HG02885 (cell line): ENCODE measurements around the gene ERRFI1.

Experiments
- ATAC-seq: cut with Tn5 transposase; IDR thresholded peaks from one replicate; pipeline ENCODE4 v1.9.1; 2021; ENCODE audit warnings: mild to moderate bottlenecking; ENCODE audit not compliant: unreplicated experiment, poor library complexity

The ERRFI1 gene

GRCh38 chr1:8046391-8046790 is 20.3 kb upstream of the ERRFI1 start:
- no peak for ATAC-seq

DNA sequence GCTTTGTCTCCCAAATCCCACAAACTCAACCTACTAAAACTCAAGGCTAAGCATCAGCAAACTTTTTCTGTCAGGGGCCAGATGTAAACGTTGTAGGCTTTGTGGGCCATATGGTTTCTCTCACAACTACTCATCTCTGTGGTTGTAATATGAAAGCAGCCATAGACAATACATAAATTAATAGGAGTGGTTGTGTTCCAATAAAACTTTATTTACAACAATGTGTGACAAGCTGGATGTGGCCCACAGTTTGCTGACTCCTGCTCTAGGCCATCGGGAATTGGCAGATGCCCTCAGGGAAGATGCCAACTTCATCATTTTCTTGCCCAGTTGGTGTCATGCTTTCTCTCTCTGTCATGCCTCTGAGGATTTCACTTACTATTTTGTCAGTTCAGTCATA is 17.5 kb upstream of the ERRFI1 start:
- no peak for ATAC-seq

DNA sequence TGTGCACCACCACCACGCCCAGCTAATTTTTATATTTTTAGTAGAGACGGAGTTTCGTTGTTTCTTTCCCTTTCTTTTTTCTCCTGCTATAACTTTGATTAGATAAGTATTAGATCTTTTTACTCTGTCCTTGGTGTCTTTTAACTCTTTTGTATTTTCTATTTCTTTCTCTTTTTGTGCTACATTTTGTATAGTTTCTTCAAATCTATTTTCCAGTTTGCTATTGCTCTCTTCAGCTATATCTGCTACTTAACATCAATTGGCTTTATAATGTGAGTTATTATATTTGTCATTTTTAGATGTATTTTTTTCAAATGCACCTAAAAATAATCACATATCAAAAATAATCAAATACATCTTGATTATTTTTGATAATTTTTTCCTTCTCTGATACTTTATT is 16.0 kb upstream of the ERRFI1 start:
- no peak for ATAC-seq

DNA sequence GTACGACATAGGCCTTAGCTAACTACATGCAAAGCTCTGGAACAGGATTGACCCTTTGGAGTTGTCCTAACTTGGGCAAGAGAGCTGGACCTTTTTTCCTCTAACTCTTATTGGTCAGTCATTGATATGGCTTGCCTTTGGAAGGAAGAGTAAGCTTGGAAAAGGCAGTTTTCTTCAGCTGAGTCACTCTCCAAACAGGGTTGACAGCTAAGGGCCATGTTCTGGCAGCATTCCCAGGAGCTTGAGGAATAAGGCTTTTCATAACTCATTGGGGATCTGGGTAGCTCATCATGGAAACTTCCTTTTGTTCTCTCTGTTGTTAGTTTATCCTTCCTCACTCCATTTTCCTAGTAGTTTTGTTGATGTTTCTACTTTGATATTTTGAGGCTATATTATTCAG is 14.5 kb upstream of the ERRFI1 start:
- ATAC-seq: no peak

GRCh38 chr1:8039071-8039470 is 13.0 kb upstream of the ERRFI1 start:
- ATAC-seq: no peak

DNA sequence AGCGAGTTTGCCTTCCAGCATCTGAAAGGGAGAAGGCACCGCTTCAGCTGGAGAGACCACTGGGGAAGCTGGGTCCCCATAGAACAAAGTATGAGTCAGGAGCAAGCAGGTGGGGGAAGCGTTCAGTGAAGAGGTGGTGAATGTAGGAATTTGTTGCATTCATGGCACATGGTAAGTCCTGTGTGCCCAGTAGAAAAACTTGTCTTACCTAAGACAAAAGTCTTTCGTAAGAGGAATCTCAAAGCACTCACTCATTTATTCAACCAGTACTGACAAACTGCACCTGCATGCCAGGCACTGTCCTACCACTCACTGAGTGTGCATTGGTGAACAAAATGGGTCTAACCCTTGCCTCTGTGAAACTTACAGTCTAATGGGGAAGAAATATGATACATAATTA is 9.2 kb upstream of the ERRFI1 start:
- ATAC-seq: no peak

GRCh38 chr1:8033322-8033721 is 7.2 kb upstream of the ERRFI1 start:
- ATAC-seq: no peak

- no peak for ATAC-seq
These were observed 6.3 kb upstream of the ERRFI1 start for GRCh38 chr1:8032366-8032910.

DNA sequence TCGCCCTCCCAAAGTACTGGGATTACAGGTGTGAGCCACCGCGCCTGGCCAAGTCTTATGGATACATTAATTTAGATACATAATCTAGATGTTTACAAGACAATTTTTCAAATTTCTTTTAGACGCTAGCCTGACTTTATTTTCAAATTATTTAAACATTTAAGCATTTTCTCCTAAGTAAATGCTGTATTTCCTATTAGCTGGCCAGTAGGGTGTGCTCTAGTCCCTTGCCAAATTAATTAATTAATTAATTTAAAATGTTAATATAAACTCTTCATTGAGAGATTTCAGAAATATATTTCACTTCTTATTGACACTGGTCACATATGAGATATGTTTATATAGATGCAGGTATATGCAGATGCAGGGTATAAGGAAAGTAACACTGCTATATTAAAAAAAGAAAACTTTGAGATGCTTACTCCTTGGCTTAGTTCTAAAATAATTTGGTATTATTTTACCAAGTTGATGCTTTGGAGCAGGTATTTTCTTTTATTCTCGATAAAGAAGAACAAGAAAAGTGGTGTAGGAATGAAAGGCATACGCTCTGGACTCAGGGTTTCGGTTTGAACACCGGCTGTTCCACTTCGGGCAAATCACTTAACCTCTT is 5.2 kb upstream of the ERRFI1 start:
- no peak for ATAC-seq

GRCh38 chr1:8028571-8028910 is 2.4 kb upstream of the ERRFI1 start:
- ATAC-seq: no peak

DNA sequence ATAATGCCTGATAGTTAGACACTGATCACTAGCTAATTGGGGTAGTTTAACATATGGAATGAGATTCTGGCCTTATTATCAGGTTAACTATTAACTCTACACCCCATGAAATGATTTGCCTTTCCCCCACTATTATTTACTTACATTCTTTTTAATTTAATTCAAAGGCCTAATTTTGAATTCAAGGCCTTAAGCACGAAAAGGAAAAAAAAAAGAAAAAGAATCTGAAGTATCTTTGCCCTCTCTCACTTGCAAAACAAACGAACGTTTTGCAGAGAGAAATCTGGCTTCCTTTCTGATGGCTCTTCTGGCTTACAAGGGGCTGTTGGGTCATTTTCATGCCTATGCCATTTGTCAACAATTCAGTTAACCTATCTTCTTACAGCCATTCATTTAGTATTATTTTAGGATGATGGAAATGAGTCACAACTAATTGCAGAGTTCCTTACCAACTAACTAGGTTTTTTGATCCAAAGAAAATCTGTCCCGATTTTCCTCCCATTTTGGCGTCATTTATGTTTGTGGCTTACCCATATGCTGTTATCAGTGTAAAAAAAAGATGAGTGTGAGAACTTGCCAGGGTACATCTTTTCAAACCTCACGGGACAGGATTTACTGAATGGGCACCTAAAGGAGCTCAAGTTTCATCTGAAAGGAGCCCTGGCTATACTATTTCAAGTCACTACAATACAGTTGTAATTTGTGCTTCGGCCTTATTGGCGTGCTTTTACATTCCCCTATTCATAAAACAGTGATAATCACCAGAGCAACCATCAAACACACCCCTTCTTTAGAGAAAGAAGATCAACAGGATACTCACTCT is 1.9 kb upstream of the ERRFI1 start:
- no peak for ATAC-seq

- ATAC-seq: no peak
These were observed 1.1 kb upstream of the ERRFI1 start for GRCh38 chr1:8026976-8027747.

DNA sequence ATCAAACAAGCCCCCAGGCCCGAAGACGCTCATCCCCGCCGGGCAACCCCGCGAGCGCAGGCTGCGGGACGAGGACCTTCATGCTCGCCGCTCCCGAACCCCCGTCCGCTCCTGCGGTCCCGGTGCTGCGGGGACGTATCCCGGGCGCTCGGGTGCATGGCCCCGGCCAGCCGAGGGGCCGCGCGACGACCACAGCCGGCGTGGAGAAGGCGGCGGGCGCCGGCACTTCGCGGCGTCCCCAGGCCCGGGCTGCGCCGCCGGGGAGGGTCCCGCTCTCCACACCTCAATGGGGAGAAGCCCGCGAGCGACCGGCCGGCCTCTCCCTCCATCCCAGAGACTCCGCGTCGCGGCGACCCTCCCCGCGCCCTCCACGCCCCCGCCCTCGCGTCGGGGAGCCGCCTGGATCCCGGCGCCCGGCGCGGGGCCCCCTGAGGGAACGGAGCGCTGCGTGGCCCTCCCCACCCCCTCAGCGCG is 401 bp downstream of the ERRFI1 start:
- peak; percentile 25 for ATAC-seq

DNA sequence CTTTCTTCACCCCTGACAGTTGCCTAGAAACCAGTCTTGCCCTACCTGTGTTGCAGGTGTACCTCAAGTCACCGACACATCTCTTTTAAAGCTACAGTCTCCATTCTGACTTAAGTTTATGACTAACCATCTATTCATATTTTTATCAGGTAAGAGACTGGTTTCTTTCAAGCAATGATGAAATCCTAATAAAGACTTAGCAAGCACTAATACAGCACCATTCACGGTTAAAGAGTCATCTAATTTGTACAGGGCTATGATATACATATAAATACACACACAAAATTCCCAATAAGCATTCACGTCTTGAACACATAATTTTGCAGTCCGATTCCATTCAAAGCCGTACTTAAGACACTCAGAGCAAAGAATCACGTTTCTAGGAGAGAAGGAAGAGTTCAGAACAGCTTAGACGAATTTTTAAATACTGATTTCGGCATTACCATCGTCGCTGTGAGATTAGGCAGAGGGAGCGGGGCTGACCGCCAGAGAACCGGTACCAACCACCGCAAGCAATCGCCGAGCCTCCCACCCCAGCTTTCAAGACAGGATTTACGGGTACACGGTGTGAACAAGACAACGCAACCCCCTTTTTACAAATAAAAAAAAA is 943 bp downstream of the ERRFI1 start:
- ATAC-seq: no peak

DNA sequence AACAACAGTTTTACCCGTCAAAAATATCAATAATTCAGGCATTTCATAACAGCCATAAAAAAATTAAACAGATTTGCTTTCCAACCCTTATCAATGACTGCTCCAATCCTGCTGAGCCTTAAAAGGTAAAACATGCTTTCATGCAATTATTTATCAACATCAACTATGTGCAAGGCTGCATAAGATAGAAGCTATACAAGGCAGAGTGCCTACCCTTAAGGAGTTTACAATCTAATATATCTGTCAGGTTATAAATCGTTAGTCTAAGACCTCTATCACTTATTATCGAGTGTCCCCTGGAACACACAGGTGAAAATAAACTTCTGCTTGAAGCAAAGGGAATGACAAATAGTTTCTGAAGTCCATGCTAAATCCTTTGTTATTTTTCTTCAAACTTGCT is 1.8 kb downstream of the ERRFI1 start:
- ATAC-seq: no peak

GRCh38 chr1:8023995-8024313 is 2.2 kb downstream of the ERRFI1 start:
- ATAC-seq: no peak

DNA sequence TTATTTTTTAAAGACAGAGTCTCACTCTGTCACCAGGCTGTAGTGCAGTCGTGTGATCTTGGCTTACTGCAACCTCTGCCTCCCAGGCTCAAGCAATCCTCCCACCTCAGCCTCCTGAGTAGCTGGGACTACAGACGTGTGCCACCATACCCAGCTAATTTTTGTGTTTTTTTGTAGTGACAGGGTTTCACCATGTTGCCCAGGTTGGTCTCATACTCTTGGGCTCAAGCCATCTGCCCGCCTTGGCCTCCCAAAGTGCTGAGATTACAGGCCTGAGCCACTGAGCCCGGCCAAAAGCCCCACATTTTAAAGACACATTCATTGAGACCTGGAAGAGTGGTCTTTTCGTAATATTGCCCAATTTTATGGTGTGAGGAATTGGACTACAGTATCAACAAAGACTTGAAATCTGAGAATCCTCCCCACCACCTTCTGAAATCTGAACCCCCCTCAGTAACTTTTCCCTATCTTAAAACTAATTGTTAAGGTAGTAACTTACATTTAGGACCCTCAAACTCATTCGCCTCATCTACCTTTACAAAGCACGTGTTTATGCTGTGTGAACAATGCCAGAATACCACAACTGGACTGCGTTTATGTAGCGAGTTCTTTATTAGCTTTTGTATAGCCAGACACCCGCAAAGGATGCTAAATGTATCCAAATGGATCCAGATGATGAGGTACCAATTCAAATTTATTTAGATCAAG is 2.7 kb downstream of the ERRFI1 start:
- no peak for ATAC-seq

GRCh38 chr1:8022395-8023286 is 3.5 kb downstream of the ERRFI1 start:
- no peak for ATAC-seq

DNA sequence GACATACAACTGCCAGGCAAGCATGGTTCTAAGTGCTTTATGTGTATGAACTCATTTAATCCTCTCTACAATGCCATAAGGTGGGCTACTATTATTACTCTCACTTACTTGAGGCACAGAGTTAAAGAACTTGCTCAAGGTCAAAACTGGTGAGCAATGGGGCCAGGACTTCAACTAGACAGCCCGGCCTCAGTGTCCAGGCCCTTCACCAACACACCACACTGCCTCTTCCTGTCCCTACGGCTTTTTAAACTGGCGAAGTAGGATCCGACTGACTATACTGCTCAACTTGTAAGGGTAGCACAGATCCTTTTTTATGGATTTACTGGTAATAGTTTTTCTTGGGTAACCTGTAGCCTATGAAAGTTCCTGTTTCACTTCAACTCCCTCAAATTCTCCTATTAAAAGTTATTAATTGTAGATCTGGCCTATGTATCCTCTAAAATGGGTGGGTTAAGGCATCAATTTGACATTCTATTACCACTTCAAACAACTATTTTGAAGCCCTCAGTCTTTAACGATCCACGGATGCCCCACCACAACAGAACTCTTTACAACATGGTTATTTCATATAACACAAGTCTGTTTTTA is 4.3 kb downstream of the ERRFI1 start:
- no peak for ATAC-seq
